GM19397 (cell line): Measurements from ENCODE around the gene NOD1.
"Not testable (repeated sequence)": the region's sequence is repeated elsewhere in the genome, so short reads cannot be mapped to it uniquely, and the experiment has no call there.

Experiments
- ATAC-seq: cut with Tn5 transposase; IDR thresholded peaks from one replicate; pipeline ENCODE4 v1.9.1; 2021; ENCODE audit warnings: mild to moderate bottlenecking, moderate library complexity; ENCODE audit not compliant: unreplicated experiment

The NOD1 gene

DNA sequence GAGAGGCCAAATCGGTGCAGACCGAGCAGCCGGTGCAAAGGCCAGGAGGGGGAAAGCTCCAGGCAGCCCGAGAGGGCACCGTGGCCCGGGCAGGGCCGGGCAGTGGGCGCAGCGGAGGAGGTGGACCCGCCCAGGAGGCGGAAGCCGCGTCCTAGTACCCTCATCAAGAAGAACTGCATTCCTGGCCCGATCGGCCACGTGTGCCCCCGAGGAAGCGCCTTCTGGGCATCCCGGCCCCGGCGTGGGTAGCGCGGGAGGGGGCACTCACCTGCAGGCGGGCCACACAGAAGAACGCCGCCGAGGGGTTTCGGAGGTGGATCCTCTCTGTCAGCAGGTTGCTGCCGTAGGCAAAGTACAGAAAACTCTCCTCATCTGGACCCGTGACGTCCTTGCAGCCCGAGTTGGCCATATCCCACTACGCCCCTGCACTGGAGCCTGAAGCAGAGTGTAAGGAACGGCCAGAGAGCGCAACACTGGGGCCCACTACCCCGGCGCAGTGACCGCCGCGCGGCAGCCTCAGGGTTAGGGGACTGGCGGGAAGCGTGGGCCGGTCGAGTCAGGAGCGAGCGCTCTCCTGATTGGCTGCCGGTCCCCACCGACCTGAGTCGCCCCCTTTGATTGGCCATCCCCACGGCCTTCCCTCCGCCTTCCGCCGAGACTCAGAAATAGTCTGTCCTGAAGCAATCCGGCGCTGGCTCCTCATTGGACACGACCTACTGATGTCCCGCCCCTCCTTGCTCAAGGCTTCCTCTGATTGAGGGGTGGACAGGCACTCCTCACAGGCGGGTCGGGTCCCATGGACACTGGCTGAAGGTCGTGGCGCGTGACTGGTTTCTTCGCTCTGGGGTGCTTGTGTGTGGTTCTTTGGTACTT lies 26.0 kb upstream of the NOD1 start, which contains the start of gene GGCT:
TSS of gene GGCT (minus strand) at position 529 of the 873 bp plus-strand sequence. CDS start at position 409, 120 bp downstream.
- ATAC-seq = peak; percentile 97

DNA sequence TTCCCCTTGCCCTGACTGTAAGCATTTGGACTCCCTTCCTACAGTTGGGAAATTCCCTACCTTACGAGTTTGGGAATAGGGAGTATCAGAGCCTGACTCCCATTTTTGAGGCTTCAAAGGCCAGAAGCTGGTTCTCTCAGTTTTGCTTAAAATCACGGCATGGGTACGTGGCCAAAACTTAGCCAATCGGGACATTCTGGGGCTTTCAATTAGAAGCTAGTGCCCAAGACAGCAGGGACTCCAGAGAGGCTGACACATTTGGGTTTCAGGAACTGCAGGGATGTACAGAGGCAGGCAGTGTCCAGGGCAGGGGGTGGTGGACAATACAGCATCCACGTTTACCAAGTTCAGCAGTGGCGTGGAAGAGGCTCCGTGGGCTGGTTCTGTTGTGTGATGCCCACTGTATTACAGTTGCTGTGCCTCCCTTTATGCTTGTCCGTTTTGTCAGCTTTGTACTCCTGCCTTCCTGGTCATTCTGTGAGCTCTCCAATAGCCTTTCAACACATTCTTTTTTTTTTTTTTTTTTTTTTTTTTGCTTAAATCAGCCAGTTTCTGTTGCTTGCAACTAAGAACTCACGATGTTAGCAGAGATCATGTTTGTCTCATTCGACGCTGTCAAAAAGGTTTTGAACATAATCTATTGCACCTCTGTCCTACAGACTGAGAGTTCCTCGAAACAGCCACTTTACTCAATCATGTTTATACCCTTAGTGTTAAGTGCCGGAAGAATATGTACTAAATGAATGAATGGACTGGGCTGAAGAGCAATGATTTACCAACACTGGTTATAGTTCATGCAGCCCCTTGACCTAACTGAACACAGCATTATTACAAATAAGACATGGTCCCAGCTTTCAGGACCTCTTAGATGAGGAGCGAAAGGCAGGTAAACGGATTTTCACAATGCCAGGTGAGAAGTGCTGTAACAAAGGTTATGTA lies 25.0 kb upstream of the NOD1 start:
- no peak for ATAC-seq

DNA sequence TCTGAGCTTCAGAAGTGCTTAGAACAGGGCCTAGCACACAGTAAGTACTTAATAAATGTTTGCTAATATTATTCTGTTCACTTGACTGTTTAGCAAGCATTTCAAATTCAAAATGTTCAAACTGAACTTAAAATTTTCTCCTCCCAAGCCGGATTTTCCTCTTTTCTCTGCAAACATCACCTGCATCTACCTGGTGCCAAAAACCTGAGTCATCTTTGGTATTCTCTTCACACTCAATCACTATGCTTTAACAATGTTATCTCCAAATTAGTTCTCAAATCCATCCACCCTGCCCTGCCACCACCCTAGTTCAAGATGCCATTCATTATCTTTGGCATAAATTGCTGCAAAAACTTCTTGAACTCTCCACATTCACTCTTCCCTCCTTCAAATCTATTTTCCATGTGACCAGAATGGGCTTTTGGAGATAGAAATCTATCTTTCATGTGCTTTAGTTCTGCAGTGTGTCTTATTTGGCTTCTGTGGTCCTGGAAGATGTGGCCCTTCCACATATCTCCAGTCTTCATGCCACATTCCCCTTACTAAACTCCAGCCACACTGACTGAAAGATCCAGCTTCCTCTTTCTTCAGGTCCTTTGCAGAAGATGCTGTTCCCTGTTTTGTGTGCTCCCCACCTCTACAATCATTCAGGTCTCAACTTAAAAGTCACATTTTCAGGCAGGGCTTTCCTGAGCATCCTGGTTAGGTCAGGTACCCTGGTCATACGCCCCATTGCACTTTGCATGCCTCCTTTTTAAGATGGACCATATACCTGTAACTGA lies 24.1 kb upstream of the NOD1 start:
- ATAC-seq = no peak

DNA sequence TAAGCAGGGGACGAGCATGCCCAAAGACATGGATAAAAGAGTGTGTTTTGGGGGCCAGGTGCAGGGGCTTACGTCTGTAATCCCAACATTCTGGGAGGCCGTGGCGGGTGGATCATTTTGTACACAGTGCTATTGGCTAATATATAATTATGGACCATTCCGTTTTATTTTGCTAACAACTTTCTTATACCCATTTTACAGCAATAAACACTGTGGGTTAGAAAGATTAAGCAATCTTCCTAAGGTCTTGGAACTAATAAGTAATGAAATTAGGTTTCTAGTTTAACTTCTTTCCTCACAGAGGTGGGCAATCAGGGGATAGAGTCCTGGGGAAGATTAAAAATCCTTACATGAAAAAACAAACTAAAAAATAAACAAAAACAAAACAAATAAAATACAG lies 22.7 kb upstream of the NOD1 start:
- ATAC-seq = no peak

DNA sequence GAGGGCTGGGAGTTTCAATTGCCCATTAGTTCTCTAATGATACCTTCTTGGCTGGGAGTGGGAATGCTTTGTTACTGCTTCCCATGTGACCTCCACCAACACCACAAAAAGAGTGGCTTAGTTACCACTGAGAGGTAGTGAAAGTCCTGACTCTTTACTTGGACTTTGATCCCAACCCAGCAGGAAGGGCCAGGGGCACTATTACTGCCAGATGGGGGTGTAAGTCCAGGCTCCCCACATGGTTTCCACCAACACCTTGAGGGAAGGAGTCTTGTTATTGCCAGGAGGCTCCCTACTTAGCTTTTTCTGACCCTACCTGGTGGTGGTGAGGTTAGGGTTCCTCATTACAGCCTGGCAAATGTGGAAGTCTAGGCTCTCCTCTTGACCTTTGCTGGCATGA lies 14.6 kb upstream of the NOD1 start:
- no peak for ATAC-seq

- ATAC-seq = no peak
Measured at GRCh38 chr7:30491417-30491816, 12.8 kb upstream of the NOD1 start.

DNA sequence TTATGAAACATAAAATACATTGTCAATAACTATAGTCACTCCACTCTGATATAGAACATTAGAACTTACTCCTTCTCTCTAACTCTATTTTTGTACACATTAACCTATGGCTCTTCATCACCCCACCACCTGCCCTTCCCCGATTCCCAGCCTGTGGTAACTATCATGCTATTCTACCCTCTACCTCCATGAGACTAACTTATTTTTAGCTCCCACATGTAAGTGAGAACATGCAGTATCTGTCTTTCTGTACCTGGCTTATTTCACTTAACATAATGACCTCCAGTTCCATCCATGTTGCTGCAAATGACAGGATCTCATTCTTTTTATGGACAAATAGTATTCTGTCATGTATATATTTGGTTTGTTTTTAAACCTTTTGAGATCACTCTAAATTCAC lies 8.8 kb upstream of the NOD1 start:
- ATAC-seq = no peak

DNA sequence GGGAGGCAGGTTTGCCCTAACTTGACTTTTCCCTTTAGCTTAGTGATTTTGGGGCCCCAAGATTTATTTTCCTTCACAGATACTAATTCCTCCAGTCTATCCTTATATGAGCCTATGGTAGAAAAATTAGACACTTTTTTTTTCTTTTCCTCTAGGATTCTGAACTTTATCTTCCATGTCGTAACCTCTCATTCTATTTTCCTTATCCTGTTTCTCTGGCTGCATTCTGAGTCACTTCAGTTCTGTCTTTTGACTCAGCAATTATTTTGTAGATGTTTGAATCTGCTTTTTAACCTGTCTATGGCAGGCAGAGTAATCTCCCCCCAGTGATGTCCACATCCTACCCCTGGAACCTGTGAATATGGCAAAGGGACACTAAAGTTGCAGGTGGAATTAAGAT lies 7.1 kb upstream of the NOD1 start:
- no peak for ATAC-seq

GRCh38 chr7:30481416-30481815 lies 2.8 kb upstream of the NOD1 start:
- not testable (repeated sequence) for ATAC-seq

DNA sequence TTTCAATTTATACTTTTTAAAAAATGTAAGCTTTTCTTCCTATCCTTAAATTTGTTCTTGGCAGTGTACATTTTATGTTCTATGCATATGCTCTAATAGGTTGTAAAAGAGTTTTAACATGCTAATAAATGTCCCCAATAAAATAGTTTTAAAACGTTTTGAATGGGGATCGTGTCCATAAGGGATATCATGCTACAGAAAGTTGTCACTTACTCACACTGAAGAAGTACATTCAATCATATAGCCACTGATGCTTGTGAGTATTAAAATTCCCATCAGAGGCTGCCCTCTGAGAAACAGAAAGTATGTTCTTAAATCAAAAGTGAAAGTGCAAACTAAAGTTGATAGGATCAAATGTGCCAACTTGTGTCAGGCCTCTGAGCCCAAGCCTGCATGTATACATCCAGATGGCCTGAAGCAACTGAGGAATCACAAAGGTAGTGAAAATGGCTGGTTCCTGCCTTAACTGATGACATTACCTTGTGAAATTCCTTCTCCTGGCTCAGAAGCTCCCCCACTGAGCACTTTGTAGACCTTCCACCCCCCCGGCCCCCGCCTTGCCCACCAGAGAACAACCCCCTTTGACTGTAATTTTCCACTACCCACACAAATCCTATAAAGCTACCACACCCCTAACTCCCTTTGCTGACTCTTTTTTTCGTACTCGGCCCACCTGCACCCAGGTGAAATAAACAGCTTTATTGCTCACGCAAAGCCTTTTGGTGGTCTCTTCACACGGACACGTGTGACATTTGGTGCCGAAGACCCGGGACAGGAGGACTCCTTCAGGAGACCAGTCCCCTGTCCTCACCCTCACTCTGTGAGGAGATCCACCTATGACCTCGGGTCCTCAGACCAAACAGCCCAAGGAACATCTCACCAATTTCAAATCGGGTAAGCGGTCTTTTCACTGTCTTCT lies 877 bp upstream of the NOD1 start:
- no peak for ATAC-seq

- no peak for ATAC-seq
Measured at GRCh38 chr7:30476459-30477145, 2.0 kb downstream of the NOD1 start.

GRCh38 chr7:30475580-30475979 lies 3.0 kb downstream of the NOD1 start:
- ATAC-seq = no peak

- no peak for ATAC-seq
Measured at GRCh38 chr7:30474893-30475292, 3.7 kb downstream of the NOD1 start.

DNA sequence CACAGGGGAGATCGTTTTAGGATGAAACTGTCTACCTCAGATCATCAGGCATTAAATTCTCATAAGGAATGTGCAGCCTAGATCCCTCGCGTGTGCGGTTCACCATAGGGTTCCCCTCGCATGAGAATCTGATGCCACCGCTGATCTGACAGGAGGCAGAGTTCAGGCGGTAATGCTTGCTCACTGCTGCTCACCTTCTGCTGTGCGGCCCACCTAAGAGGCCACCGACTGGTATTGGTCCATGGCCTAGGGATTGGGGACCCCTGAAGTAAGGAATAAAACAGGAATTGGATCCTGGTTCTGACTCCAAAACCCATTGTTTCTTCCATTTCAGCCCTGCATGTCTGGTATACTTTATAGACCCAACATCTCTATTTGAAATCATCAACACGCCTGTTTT lies 4.1 kb downstream of the NOD1 start:
- no peak for ATAC-seq

DNA sequence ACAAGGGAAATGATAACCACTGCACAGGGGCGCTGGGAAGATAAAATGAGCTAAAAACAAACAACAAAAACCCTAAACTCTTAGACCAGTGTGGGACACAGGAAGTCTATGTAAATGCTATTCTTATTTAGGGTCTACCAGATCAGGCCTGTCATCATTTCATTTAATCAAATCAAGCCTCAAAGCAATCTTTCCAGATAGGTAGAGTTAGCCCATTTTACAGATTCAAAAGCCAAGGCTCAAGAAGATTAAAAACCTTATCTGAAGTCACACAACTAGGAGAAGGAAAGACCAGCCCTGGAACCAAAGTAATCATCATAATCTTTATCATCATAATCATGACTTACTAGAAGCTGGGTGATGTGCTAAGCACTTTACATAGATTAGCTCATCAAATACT lies 4.7 kb downstream of the NOD1 start:
- ATAC-seq = no peak

DNA sequence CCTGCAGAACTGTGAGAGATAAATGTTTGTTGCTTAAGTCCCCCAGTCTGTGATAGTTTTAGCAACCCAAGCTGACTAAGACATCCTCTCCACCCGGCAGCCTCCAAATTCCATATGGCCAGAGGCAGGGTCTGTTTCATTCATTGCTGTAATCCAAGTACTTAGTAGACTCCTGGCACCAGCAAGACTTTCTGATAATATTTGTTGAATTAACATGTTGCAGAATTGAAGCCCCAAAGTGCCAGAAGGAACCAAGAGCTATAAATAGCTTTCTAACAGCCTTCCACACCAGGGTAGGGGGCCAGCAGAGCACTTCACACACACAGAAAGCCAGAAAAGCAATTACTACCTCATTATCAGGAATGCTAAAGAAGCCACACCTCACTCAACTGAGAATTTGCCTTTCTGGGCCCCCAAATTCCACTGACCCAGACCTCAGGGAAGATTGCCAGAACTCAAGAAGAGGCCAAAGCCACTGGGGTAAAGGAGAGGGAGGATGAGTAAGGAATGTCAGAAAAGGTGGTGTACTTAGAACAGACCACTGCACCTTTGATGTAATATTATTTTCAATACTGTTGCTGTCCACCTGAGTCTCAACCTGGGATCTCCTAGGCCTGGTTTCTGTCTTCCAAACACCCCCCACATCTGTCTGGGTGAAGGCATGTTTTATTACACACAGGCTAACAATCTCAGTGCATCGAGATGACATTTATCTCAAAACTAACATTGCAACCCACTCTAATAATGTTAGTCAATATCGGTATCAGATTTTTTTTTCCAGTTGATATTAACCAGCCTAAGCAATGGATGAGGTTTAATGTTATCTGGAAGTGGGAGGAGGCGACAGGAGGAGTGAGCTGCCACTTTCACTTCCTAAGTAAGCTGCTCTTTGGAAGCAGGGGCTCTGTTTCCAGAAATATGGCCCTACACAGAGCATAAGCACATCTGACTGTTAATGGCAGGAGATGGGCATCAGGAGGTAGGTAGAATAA lies 5.5 kb downstream of the NOD1 start:
- ATAC-seq = no peak

DNA sequence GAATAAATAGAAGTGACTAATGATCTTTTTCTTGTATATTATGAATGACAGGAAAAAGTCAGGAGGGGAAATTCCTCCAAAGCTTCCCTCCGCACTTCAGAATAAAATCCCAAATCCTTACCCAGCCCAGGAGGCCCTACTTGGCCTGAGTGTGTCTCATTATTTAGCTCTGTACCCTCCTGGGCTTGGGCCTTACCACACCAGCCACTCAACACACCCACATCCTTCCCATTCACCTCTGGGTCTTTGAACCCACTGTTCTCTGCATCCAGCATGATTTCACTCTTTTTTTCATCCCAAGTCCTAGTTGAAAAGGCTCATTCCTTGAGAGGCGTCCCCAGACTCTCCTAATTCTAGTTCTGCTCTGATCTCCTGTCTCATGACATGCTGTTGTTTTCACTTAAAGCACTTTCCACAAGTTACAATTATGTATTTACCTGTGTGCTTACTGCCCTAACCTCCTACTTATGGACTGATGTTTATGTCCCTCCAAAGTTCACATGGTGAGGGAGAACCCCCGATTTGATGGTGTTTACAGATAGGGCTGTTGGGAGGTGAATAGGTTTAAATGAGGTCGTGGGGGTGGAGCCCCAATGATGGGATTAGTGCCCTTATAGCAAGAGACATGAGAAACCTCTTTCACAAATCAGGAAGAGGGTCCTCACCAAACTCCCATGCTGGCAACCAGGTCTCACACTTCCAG lies 6.4 kb downstream of the NOD1 start:
- no peak for ATAC-seq

DNA sequence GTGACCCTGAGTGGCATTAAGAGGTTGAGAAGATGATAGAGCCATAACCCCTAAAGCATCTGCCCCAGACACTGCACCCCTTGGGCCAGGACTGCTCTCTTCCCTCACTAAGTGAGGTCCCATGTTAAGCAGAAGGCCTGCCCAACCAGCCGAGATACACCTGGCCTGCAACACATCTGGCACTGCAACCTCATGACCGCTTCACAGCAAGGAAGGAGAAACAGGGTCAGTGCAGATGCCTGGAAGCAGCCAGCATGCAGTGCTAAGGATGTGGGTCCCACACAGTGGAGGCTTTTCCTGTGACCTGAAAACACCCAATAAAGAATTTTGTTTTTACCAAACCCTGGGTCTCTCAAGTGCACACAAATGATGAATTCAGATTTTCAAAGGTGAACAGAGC lies 7.4 kb downstream of the NOD1 start:
- no peak for ATAC-seq
